Measurements from ENCODE around the gene MCM9. TPM values are rescaled to one million over a fixed set of nuclear protein-coding genes. Genes with fewer than 3 reads are reported as not detected.
"Not testable (repeated sequence)": the region's sequence is repeated elsewhere in the genome, so short reads cannot be mapped to it uniquely, and the experiment has no call there.

The MCM9 gene
- total RNA-seq, 2 donors from 2014 or later = 13.6 to 24.8 TPM

GRCh38 chr6:118771253-118771652, 163.7 kb downstream of the MCM9 start:
- Histone ChIP-seq H3K27me3 (replicated peaks; ENCODE audit: insufficient read depth) (no peaks in the 10 kb centered on the region), H3K9me3 (no peaks in the 10 kb centered on the region), H3K36me3 (no peaks in the 10 kb centered on the region), H3K27ac (no peak overlapping the region), H3K4me1 (replicated peaks) (no peaks in the 10 kb centered on the region), H3K4me3 (no peak overlapping the region)
- DNase-seq (ENCODE audit: low spot score) = no peak
- WGBS = 75% methylated on average over 1 of the region's 1 CpG
- intact Hi-C loops (cut with DNase I) = no loop called here
- TF ChIP-seq CTCF (IDR thresholded peaks at IDR 0.05) (no peak), POLR2AphosphoS5 (IDR thresholded peaks at IDR 0.05) (no peak), POLR2A (IDR thresholded peaks at IDR 0.05) (no peak)

GRCh38 chr6:118770835-118771234, 164.1 kb downstream of the MCM9 start:
- H3K4me1 ChIP-seq (replicated peaks) = no peaks in the 10 kb centered on the region
- H3K9me3 ChIP-seq = no peaks in the 10 kb centered on the region
- intact Hi-C loops (cut with DNase I) = no loop called here
- no peak overlapping the region for H3K4me3 ChIP-seq
- no peak for DNase-seq (ENCODE audit: low spot score)
- H3K27me3 ChIP-seq (replicated peaks; ENCODE audit: insufficient read depth) = no peaks in the 10 kb centered on the region
- H3K27ac ChIP-seq = no peak overlapping the region
- no peak for TF ChIP-seq CTCF (IDR thresholded peaks at IDR 0.05)
- TF ChIP-seq POLR2A (IDR thresholded peaks at IDR 0.05) = no peak
- no peak for TF ChIP-seq POLR2AphosphoS5 (IDR thresholded peaks at IDR 0.05)
- H3K36me3 ChIP-seq = no peaks in the 10 kb centered on the region
- WGBS = 44% methylated on average over 2 of the region's 2 CpGs

GRCh38 chr6:118770112-118770788, 164.7 kb downstream of the MCM9 start:
- Histone ChIP-seq H3K4me3 (no peak overlapping the region), H3K27ac (no peak overlapping the region), H3K27me3 (replicated peaks; ENCODE audit: insufficient read depth) (no peaks in the 10 kb centered on the region), H3K4me1 (replicated peaks) (no peaks in the 10 kb centered on the region), H3K36me3 (no peaks in the 10 kb centered on the region), H3K9me3 (no peaks in the 10 kb centered on the region)
- 42% methylated on average over 2 of the region's 2 CpGs for WGBS
- intact Hi-C loops (cut with DNase I) = no loop called here
- TF ChIP-seq CTCF (IDR thresholded peaks at IDR 0.05) (no peak), POLR2AphosphoS5 (IDR thresholded peaks at IDR 0.05) (no peak), POLR2A (IDR thresholded peaks at IDR 0.05) (no peak)
- DNase-seq (ENCODE audit: low spot score) = no peak

GRCh38 chr6:118768904-118769325, 166.0 kb downstream of the MCM9 start:
- intact Hi-C loops (cut with DNase I) = no loop called here
- Histone ChIP-seq H3K36me3 (no peaks in the 10 kb centered on the region), H3K27me3 (replicated peaks; ENCODE audit: insufficient read depth) (no peaks in the 10 kb centered on the region), H3K9me3 (no peaks in the 10 kb centered on the region), H3K4me3 (no peak overlapping the region), H3K4me1 (replicated peaks) (no peaks in the 10 kb centered on the region), H3K27ac (no peak overlapping the region)
- TF ChIP-seq POLR2AphosphoS5 (IDR thresholded peaks at IDR 0.05) = peak; percentile 45
- no peak for TF ChIP-seq CTCF (IDR thresholded peaks at IDR 0.05)
- DNase-seq (ENCODE audit: low spot score) = peak; percentile 29
- WGBS = 31% methylated on average over 3 of the region's 3 CpGs

GRCh38 chr6:118768441-118768840, 166.5 kb downstream of the MCM9 start:
- H3K4me1 ChIP-seq (replicated peaks) = no peaks in the 10 kb centered on the region
- no peak overlapping the region for H3K27ac ChIP-seq

GRCh38 chr6:118765316-118765715, 169.6 kb downstream of the MCM9 start:
- intact Hi-C loops (cut with DNase I); H3K4me1 ChIP-seq (replicated peaks); H3K27me3 ChIP-seq (replicated peaks; ENCODE audit: insufficient read depth); H3K9me3 ChIP-seq; H3K4me3 ChIP-seq; H3K27ac ChIP-seq; DNase-seq (ENCODE audit: low spot score); H3K36me3 ChIP-seq: not testable (repeated sequence)
- WGBS = 87% methylated on average over 2 of the region's 2 CpGs

More at GRCh38 chr6:118768441-118768840, 166.5 kb downstream of the MCM9 start:
- TF ChIP-seq POLR2AphosphoS5 (IDR thresholded peaks at IDR 0.05) (no peak), POLR2A (IDR thresholded peaks at IDR 0.05) (no peak), CTCF (IDR thresholded peaks at IDR 0.05) (no peak)
- H3K9me3 ChIP-seq = no peaks in the 10 kb centered on the region
- no peaks in the 10 kb centered on the region for H3K27me3 ChIP-seq (replicated peaks; ENCODE audit: insufficient read depth)
- no peak overlapping the region for H3K4me3 ChIP-seq
- intact Hi-C loops (cut with DNase I) = no loop called here
- no peak for DNase-seq (ENCODE audit: low spot score)
- 77% methylated on average over 3 of the region's 3 CpGs for WGBS
- H3K36me3 ChIP-seq = no peaks in the 10 kb centered on the region
